Endothelial cell (in vitro differentiated cells): Measurements from ENCODE around the gene ENO4. TPM values are rescaled to one million over a fixed set of nuclear protein-coding genes. Genes with fewer than 3 reads are reported as not detected.

Source experiments
- DNase-seq: peaks from one replicate; pipeline ENCODE4 v3.0.0; 2021; ENCODE audit warnings: low spot score
- H3K27ac Mint-ChIP-seq: one replicate; pipeline ENCODE4 v1.8.0; 2021; ENCODE audit warnings: mixed read lengths, inconsistent platforms; ENCODE audit not compliant: unreplicated experiment
- H3K27me3 Mint-ChIP-seq: one replicate; pipeline ENCODE4 v1.8.0; 2021; ENCODE audit warnings: mild to moderate bottlenecking, moderate library complexity, mixed read lengths, inconsistent platforms; ENCODE audit not compliant: unreplicated experiment
- H3K36me3 Mint-ChIP-seq: one replicate; pipeline ENCODE4 v1.8.0; 2021; ENCODE audit warnings: mild to moderate bottlenecking, low read depth, mixed read lengths, inconsistent platforms; ENCODE audit not compliant: unreplicated experiment
- H3K4me1 Mint-ChIP-seq: one replicate; pipeline ENCODE4 v1.8.0; 2021; ENCODE audit warnings: mild to moderate bottlenecking, mixed read lengths, inconsistent platforms; ENCODE audit not compliant: unreplicated experiment
- H3K4me3 Mint-ChIP-seq: one replicate; pipeline ENCODE4 v1.8.0; 2021; ENCODE audit warnings: mild to moderate bottlenecking, mixed read lengths, inconsistent platforms; ENCODE audit not compliant: unreplicated experiment
- H3K9me3 Mint-ChIP-seq: one replicate; pipeline ENCODE4 v1.8.0; 2021; ENCODE audit warnings: mixed read lengths, inconsistent platforms; ENCODE audit not compliant: unreplicated experiment
- total RNA-seq: library from RNA; stranded (reverse); fragmentation: NEBNext Ultra II Directional; extraction: Animal tissue kit (Norgen Biotek cat#: 25700); gene quantifications from one replicate; pipeline ENCODE4 v1.2.1, GENCODE V29; 2021; ENCODE audit not compliant: unreplicated experiment
- TF ChIP-seq, protein P1 (sequence below): fragments of 200-600 bp; sonication (generic); IDR thresholded peaks from one replicate; pipeline ENCODE4 v1.5.0; 2021; ENCODE audit warnings: antibody characterized with exemption; ENCODE audit not compliant: unreplicated experiment

Gene ENO4
- total RNA-seq, 1 donor from 2014 or later, result 1.1 TPM

DNA sequence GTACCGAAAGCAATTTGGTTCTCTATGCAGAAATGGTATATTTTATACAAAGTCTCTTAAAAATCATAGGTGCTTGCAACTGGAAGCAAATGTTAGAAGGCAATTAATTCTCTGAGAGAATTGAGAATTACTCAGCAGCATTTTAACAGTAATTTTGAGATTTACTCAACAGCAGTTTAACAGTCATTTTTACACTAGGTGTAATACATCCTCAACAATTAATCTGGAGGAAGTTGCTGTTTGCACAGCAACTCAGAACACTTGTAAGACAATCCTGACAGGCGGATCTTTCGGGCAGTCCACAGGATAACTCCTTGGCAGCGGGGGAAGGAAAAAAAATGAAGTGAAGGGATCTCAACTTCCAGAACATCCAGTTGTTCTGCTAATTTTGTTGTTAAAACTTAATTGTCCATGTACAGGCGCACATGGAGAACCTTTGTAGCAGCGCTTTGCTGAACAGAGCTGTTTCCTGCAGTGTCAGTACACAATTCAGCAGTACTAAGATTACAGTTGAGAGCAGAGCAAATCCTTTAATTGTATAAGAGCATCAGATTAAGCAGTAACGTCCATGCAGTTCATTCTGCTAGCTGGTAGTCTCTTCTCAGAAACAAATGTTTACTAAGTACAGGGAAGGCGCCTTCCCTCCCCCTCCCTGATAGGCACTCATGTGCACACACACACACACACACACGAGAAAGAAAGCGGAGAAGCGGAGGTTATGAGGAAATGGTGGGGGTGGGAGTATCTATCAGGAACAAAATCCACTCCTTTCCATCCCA, 43.8 kb downstream of the ENO4 start:
- peaks cover 3% of the 10 kb centered on the region for H3K27me3 Mint-ChIP-seq
- peak overlapping the region; percentile 96 for H3K27ac Mint-ChIP-seq
- peak; percentile 14 for DNase-seq

DNA sequence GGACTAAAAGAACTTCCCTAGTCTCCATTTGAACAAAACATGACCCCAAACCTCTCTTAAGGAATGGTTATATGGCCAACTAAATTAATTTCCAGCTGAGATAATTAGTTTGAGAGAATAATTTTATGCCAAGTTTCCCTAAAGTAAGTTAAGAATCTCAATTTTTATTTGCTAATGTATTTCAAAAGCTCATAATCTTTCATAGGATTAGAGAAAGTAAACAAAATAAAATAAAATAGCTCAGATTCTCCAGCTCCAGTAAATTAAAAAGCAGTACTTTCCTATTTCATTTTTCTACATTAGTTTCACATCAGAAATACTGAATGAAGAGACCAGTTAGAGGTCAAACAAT, 44.4 kb downstream of the ENO4 start:
- peaks cover 3% of the 10 kb centered on the region for H3K27me3 Mint-ChIP-seq
- peaks cover 3% of the 10 kb centered on the region for H3K36me3 Mint-ChIP-seq
- peaks cover 40% of the 10 kb centered on the region for H3K4me1 Mint-ChIP-seq
- DNase-seq, result no peak
- no peaks in the 10 kb centered on the region for H3K9me3 Mint-ChIP-seq
- H3K27ac Mint-ChIP-seq, result peak overlapping the region; percentile 96
- TF ChIP-seq, protein P1, sequence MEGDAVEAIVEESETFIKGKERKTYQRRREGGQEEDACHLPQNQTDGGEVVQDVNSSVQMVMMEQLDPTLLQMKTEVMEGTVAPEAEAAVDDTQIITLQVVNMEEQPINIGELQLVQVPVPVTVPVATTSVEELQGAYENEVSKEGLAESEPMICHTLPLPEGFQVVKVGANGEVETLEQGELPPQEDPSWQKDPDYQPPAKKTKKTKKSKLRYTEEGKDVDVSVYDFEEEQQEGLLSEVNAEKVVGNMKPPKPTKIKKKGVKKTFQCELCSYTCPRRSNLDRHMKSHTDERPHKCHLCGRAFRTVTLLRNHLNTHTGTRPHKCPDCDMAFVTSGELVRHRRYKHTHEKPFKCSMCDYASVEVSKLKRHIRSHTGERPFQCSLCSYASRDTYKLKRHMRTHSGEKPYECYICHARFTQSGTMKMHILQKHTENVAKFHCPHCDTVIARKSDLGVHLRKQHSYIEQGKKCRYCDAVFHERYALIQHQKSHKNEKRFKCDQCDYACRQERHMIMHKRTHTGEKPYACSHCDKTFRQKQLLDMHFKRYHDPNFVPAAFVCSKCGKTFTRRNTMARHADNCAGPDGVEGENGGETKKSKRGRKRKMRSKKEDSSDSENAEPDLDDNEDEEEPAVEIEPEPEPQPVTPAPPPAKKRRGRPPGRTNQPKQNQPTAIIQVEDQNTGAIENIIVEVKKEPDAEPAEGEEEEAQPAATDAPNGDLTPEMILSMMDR, result no peak
- H3K4me3 Mint-ChIP-seq, result peak overlapping the region; percentile 10

More for the DNA sequence above, 43.8 kb downstream of the ENO4 start:
- peak overlapping the region; percentile 10 for H3K4me3 Mint-ChIP-seq
- H3K4me1 Mint-ChIP-seq, result peaks cover 40% of the 10 kb centered on the region
- H3K36me3 Mint-ChIP-seq, result peaks cover 3% of the 10 kb centered on the region
- TF ChIP-seq, protein P1, result no peak
- H3K9me3 Mint-ChIP-seq, result no peaks in the 10 kb centered on the region

DNA sequence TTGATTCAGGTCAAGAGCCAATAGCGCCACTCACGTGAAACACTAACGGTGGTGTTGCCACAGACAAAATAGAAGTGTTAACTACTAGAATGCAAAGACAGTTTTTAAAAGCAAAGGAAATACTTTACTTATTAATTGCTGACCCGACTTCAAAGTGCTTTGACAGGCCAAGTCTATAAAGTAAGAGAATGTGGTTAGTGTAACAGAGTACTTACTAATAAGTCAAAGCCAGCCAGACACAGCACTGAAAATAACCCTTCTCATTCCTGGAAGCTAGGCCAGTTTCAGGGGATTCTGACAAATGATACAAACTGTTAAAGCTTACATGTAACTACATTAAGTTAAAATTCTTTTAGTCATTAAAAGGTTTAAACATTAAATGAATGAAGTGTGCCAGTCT, 50.3 kb downstream of the ENO4 start:
- DNase-seq, result no peak

DNA sequence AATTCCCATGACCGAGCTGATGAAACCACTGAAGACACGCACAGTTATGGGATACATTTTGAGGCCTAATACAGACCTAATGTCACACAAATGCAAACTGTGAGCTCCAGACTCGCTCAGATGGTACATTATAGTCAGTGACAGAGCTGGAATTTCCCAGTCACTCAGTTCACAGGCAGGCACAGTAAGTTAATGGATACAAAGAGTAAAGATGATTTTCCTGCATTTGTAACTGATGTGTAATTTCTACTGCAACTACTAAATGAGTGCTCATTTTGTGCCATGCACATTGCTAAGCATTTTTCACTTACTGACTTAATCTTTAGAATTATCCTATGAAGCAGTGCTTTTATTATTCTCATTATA, 56.5 kb downstream of the ENO4 start:
- TF ChIP-seq, protein P1, result no peak
- H3K4me3 Mint-ChIP-seq, result no peak overlapping the region
- H3K27me3 Mint-ChIP-seq, result no peaks in the 10 kb centered on the region
- H3K4me1 Mint-ChIP-seq, result peaks cover 7% of the 10 kb centered on the region
- no peak for DNase-seq
- no peak overlapping the region for H3K27ac Mint-ChIP-seq
- H3K9me3 Mint-ChIP-seq, result no peaks in the 10 kb centered on the region
- peaks cover 31% of the 10 kb centered on the region for H3K36me3 Mint-ChIP-seq

More for the DNA sequence above, 50.3 kb downstream of the ENO4 start:
- no peak overlapping the region for H3K27ac Mint-ChIP-seq
- H3K27me3 Mint-ChIP-seq, result no peaks in the 10 kb centered on the region
- H3K4me3 Mint-ChIP-seq, result no peak overlapping the region
- peaks cover 32% of the 10 kb centered on the region for H3K36me3 Mint-ChIP-seq
- peaks cover 26% of the 10 kb centered on the region for H3K4me1 Mint-ChIP-seq
- TF ChIP-seq, protein P1, result no peak
- H3K9me3 Mint-ChIP-seq, result no peaks in the 10 kb centered on the region

DNA sequence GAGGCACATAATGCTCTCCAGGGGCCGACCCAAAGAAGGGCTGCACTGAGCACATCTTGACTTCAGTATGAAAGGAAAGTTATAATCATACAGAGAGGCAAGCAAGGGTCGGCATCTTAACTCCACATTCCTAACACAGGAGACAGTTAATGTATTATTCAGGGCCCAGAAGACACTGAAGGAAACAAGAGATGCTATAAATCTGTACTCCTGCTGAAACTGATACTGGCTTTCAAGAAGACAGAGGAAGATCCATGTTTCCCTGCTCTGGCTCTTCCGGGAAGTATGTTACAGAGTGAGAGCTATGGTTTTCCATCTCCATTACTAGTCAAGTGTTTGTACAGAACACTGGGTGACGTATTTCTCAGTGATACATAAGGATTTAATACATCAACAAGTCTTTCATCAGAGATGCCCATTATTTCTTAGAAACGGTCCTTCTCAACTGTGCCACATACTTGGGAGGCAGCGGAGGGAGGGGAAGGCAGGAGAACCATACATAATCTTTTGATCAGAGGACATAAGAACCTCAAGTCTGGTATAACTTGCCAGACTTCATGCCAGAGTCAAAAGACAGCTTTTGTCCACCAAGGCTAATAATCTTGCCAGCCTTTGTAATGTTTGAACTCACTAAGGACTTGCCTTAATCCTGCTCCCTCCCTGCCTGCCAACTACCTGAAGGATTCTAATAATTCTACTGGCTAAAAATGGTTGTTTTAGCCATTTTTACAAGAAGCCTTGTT, 58.1 kb downstream of the ENO4 start:
- Mint-ChIP-seq H3K9me3 (no peaks in the 10 kb centered on the region), H3K4me1 (no peaks in the 10 kb centered on the region), H3K27me3 (no peaks in the 10 kb centered on the region), H3K36me3 (peaks cover 29% of the 10 kb centered on the region), H3K4me3 (no peak overlapping the region), H3K27ac (no peak overlapping the region)
- TF ChIP-seq, protein P1, result no peak
- DNase-seq, result no peak
